HEK293T (cell line): ENCODE results near the gene KRTAP1-1.

Experiments used
- BHLHE40 ChIP-seq: fragments of 450-650 bp; IDR thresholded peaks from 2 replicates; pipeline ENCODE4 v1.6.1; 2016; ENCODE audit warnings: mild to moderate bottlenecking, moderate library complexity, borderline replicate concordance
- FOXM1 ChIP-seq: fragments of 450-650 bp; IDR thresholded peaks from 2 replicates; pipeline ENCODE4 v1.6.1; 2017; ENCODE audit warnings: mild to moderate bottlenecking, borderline replicate concordance
- HDGF ChIP-seq: fragments of 450-650 bp; IDR thresholded peaks from 2 replicates; pipeline ENCODE4 v1.6.1; 2017; ENCODE audit warnings: antibody characterized with exemption, borderline replicate concordance
- SP1 ChIP-seq: fragments of 450-650 bp; IDR thresholded peaks from 2 replicates; pipeline ENCODE4 v1.6.1; 2017
- ZNF384 ChIP-seq: fragments of 450-650 bp; IDR thresholded peaks from 2 replicates; pipeline ENCODE4 v1.6.1; 2016

- TF ChIP-seq ZNF384 (no peak), BHLHE40 (no peak), HDGF (no peak), FOXM1 (no peak), SP1 (no peak)
Observed at GRCh38 chr17:41026715-41027471, 14.4 kb downstream of the KRTAP1-1 start, which contains the start of gene KRTAP1-5.
